HG03135 (cell line): ENCODE data around the gene HTR3A.

Source experiments
- ATAC-seq: cut with Tn5 transposase; IDR thresholded peaks from one replicate; pipeline ENCODE4 v1.9.1; 2021; ENCODE audit warnings: mild to moderate bottlenecking, moderate library complexity; ENCODE audit not compliant: unreplicated experiment

The HTR3A gene

GRCh38 chr11:114016986-114017385 is 42.1 kb downstream of the HTR3A start:
- ATAC-seq: no peak

GRCh38 chr11:114017723-114018122 is 42.8 kb downstream of the HTR3A start:
- ATAC-seq: no peak

GRCh38 chr11:114019046-114019445 is 44.1 kb downstream of the HTR3A start:
- ATAC-seq: no peak

GRCh38 chr11:114019574-114019973 is 44.7 kb downstream of the HTR3A start:
- no peak for ATAC-seq

GRCh38 chr11:114025329-114025907 is 50.5 kb downstream of the HTR3A start:
- no peak for ATAC-seq

- ATAC-seq: no peak
These were observed 51.4 kb downstream of the HTR3A start for GRCh38 chr11:114026355-114026754.

GRCh38 chr11:114027391-114027790 is 52.5 kb downstream of the HTR3A start:
- ATAC-seq: no peak

- ATAC-seq: no peak
These were observed 53.0 kb downstream of the HTR3A start for GRCh38 chr11:114027926-114028325.

GRCh38 chr11:114031246-114031966 is 56.5 kb downstream of the HTR3A start:
- ATAC-seq: no peak

- no peak for ATAC-seq
These were observed 57.0 kb downstream of the HTR3A start for GRCh38 chr11:114031967-114032320.

GRCh38 chr11:114033066-114033465 is 58.2 kb downstream of the HTR3A start:
- ATAC-seq: no peak

GRCh38 chr11:114033572-114033971 is 58.7 kb downstream of the HTR3A start:
- ATAC-seq: no peak

GRCh38 chr11:114034956-114035355 is 60.0 kb downstream of the HTR3A start:
- ATAC-seq: no peak

- no peak for ATAC-seq
These were observed 61.4 kb downstream of the HTR3A start for GRCh38 chr11:114036147-114036811.

GRCh38 chr11:114036958-114037357 is 62.0 kb downstream of the HTR3A start:
- ATAC-seq: no peak

- no peak for ATAC-seq
These were observed 64.6 kb downstream of the HTR3A start for GRCh38 chr11:114039551-114039950.
